ENCODE results near the gene ADGRD1.

Gene ADGRD1

DNA sequence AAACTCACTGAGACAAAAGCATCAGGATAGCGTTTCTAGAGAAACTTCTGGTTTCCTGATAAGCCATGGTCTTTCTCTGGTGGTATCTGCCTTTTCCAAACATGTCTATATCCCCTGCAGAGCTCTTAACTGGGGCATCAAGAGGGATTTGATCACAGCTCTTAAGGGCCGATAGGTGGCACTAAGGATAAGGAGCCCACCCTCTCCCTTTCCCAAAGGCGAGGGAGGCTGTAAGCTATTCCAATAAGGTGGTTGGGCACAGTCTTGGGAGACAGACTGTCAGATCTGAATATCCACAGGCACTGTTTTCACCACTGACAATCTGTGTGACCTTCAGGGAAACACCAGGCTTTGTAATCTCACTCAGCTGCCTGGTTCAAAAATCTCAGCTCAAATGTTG lies 206.0 kb downstream of the ADGRD1 start:
- DNase-seq (ENCODE audit: low read depth in 2 of 2), result no peak

GRCh38 chr12:131162113-131162512 lies 208.4 kb downstream of the ADGRD1 start:
- DNase-seq (ENCODE audit: low read depth in 2 of 2), result no peak

- DNase-seq (ENCODE audit: low read depth in 2 of 2), result no peak
Measured at GRCh38 chr12:131163189-131163738, 209.6 kb downstream of the ADGRD1 start.

GRCh38 chr12:131164096-131164872 lies 210.6 kb downstream of the ADGRD1 start:
- DNase-seq (ENCODE audit: low read depth in 2 of 2), result no peak

- no peak for DNase-seq (ENCODE audit: low read depth in 2 of 2)
Measured at GRCh38 chr12:131166717-131167116, 213.0 kb downstream of the ADGRD1 start.

DNA sequence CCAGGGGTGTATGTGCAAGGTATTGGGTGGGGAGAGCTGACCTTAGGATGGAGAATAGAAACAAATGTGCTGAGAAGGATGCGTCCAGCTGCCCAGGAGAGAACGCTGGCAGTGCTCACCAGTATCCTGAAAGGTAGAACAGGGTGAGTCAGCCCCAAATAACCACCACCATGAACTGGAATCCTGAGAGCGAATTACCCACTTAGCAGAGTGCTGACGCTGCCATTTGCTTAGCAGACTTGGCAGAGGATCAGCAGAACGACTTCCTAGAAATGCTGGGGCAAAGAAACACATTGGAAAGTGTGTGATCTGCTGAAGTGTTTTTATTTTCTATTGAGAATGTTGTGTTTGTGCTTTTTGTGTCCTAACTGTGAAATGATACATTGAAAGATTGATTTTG lies 213.6 kb downstream of the ADGRD1 start:
- no peak for DNase-seq (ENCODE audit: low read depth in 2 of 2)

DNA sequence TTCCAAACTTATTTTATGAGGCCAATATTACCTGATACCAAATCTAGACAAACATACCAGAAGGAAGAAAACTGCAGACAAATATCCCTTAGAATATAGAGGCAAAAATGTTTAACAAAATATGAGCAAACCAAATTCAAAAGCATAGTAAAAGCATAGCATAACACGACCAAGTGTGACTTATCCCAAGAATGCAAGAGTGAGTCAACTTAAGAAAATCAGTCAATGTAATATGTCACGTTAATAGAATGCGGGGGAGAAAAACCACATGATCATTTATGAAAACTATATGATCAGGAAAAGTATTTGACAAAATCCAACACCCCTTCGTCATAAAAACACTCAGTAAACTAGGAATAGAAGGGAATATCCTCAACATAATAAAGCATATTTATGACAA lies 217.3 kb downstream of the ADGRD1 start:
- no peak for DNase-seq (ENCODE audit: low read depth in 2 of 2)

DNA sequence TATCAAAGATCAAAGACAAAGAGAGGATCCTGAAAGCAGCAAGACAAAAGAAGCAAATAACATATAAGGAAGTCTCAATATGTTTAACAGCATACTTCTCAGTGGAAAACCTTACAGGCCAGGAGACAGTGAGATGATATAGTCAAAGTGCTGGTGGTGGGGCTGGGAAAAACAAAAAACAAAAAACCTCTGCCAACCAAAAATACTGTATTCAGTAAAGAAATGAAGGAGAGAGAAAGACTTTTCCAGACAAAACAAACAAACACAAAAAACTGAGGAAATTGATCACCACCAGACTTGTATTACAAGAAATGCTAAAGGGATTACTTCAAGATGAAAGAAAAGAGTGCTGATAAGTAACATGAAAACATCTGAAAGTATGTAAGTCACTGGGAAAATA lies 221.2 kb downstream of the ADGRD1 start:
- no peak for DNase-seq (ENCODE audit: low read depth in 2 of 2)

- DNase-seq (ENCODE audit: low read depth in 2 of 2), result no peak
Measured at GRCh38 chr12:131176266-131176665, 222.6 kb downstream of the ADGRD1 start.

DNA sequence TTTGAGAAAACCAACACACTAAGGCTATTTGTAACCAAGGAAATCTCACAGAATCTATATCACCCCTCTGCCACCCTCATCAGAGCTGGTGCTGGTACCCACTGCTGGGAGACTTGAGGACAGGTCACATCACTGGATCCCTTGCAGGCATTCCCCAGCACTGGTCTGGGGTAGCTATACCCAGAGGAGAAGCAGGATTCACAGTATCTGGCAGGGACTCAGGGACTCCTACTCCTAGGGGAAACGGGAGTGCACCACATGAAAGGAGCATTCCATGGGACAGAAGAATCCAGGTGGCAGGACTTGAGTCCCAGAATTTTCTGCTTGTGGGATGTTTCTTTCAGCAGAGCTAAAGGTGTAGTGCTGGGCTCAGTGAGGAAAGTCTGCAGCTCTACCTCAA lies 223.2 kb downstream of the ADGRD1 start:
- DNase-seq (ENCODE audit: low read depth in 2 of 2), result no peak

DNA sequence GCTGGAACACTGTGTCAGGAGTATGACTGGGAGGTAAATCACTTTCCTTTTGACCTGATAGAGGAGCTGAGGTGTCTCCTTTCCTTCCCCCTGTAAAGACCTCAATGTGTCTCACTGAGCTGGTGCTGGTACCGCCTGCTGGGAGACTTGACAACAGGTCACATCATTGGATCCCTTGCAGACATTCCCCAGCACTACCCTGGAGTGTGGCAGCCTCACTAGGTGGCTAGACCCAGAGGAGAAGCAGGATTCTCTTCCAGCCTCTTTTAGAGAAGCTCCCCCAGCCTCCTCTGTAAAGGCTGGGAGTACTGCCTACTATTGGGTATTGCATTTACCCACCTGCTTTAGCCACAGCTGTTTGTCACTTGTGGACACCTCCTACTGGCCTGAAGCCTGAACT lies 223.9 kb downstream of the ADGRD1 start:
- no peak for DNase-seq (ENCODE audit: low read depth in 2 of 2)

GRCh38 chr12:131187602-131188001 lies 233.9 kb downstream of the ADGRD1 start:
- no peak for DNase-seq (ENCODE audit: low read depth in 2 of 2)

DNA sequence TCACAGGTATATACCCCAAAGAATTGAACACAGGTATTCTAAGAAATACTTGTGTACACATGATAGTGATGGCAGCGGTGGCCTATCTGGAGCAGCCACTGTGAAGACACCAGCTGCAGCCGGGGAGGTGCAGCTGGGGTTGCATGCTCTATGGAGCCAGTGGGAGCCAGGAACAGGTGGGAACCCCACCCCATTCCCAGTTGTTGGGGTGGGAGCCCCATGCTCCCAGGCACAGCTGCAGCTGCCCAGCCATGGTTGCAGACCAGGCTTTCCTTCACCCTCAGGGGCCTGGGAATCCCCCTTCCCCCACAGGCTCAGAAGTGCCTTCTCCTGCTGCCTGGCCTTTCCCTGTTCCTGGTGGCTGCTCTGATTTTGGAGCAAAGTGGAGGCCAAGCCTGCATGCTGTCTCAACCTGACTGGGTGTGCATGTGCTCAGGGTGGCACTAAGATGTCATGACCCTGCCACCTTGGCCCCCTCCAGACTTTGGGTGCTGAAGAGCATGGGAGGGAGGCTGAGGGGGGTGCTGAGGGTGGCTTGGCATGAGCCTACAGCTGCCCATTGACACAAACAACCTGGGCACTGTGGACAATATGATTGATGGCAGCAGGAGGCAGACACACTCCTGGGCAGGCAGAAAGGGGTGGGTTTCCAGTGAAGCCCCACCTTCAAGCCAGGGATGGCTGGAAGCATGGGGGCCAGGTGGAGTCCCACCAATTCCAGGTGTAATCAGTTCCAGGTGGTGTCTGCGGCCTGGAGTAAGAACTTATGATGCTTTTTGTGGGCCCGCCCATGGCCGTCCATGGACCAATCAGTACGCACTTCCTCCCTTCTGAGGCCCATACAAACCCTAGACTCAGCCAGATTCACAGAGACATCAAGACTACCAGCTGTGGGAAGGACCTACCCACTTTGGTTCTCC lies 234.7 kb downstream of the ADGRD1 start:
- DNase-seq (ENCODE audit: low read depth in 2 of 2), result no peak

GRCh38 chr12:131189781-131190180 lies 236.1 kb downstream of the ADGRD1 start:
- DNase-seq (ENCODE audit: low read depth in 2 of 2), result no peak

GRCh38 chr12:131190965-131191364 lies 237.3 kb downstream of the ADGRD1 start:
- DNase-seq (ENCODE audit: low read depth in 2 of 2), result no peak

Measured in activated CD8-positive, alpha-beta memory T cell treated with anti-CD3 and anti-CD28 coated beads for 4 hours (primary cell).